Esophagus (tissue), 2 donors: ENCODE results near the gene ACKR2. TPM values are rescaled to one million over a fixed set of nuclear protein-coding genes. Genes with fewer than 3 reads are reported as not detected.
A peak's percentile ranks its signal among the peaks of the same experiment; 100 is the strongest.
"Not testable (repeated sequence)": the region's sequence is repeated elsewhere in the genome, so short reads cannot be mapped to it uniquely, and the experiment has no call there.

Experiments used
- H3K27ac ChIP-seq, 2 donors: one replicate each; pipeline ENCODE4 v1.5.1; 2013; ENCODE audit warnings: low read depth in 2 of 2, mild to moderate bottlenecking in 2 of 2, inconsistent platforms in 1 of 2, low read length in 1 of 2, moderate library complexity in 1 of 2
- H3K27me3 ChIP-seq, 2 donors: one replicate each; pipeline ENCODE4 v1.6.1; 2013; ENCODE audit warnings: low read length in 2 of 2, control low read depth in 1 of 2, mild to moderate bottlenecking in 1 of 2; ENCODE audit not compliant: insufficient read depth in 2 of 2, control insufficient read depth in 1 of 2
- H3K36me3 ChIP-seq, 2 donors: one replicate each; pipeline ENCODE4 v1.6.1; 2013; ENCODE audit warnings: low read length in 1 of 2; ENCODE audit not compliant: control insufficient read depth in 2 of 2, insufficient read depth in 2 of 2
- H3K4me1 ChIP-seq, 2 donors: one replicate each; pipeline ENCODE4 v1.6.1; 2013; ENCODE audit warnings: low read length in 1 of 2; ENCODE audit not compliant: control insufficient read depth in 2 of 2, insufficient read depth in 2 of 2
- H3K4me3 ChIP-seq, 2 donors: one replicate each; pipeline ENCODE4 v1.5.1; 2013; ENCODE audit warnings: low read length in 2 of 2, mild to moderate bottlenecking in 2 of 2, low read depth in 1 of 2, moderate library complexity in 1 of 2
- H3K9me3 ChIP-seq, 2 donors: one replicate each; pipeline ENCODE4 v1.6.1; 2013; ENCODE audit warnings: mild to moderate bottlenecking in 2 of 2, low read depth in 1 of 2, low read length in 1 of 2, moderate library complexity in 1 of 2; ENCODE audit not compliant: control insufficient read depth in 2 of 2, insufficient read depth in 1 of 2
- WGBS, 2 donors: extraction: QIAGEN DNeasy Blood & Tissue Kit; methylation state at CpG; one replicate each; pipeline ENCODE4 v1.1.7; 2013; 5-methylcytosine and 5-hydroxymethylcytosine counted together
- polyA plus RNA-seq, 2 donors: library from polyadenylated mRNA; stranded (reverse); fragments of 200-250 nt; gene quantifications; one replicate each; pipeline ENCODE4 v1.2.3, GENCODE V29; 2013
- donor health status: healthy with polysubstance abuse.
- donor health status: Bipolar disorder and iron deficiency.

The ACKR2 gene
- polyA plus RNA-seq, 2 donors, result 0.75 to 0.88 TPM

DNA sequence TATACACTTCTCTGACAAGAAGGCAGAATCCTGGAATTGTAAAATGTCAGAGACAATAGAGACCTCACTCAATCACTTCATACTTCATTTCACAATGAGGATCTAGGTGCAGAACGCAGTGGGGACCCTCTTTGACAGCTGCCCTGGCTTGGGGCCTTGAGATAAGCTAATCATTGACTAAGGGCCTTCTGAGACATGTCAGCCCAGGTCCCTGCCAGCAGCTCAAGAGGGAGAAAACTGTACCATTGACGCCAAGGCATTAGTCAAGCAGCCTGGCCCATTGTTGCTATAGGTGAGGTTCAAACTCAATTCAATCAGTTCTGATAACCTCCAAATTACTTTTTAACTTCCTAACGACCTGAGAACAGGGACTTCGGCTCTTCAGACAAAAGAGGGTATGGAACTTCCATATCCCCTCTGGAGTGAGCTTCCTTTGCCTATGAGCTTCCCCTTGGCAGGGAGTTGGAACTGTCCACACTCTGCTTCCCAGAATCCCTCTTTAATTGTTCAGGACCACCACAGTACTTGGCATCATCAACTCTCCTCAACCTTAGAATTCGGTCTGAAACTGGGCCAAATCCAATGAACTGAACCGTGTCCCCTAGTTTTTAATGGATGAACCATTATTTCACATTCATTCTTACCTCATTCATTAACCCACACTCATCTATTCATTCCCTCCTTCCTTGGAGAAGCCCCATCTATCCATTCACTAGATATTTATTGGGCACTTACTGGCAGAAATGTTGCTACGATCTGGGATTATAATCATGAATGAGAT lies 67.9 kb downstream of the ACKR2 start:
- Histone ChIP-seq H3K27me3 (peaks cover 0 to 2% of the 10 kb centered on the region in 2 donors), H3K4me3 (no peak overlapping the region), H3K27ac (no peak overlapping the region), H3K36me3 (no peaks in the 10 kb centered on the region), H3K4me1 (peaks cover 0 to 7% of the 10 kb centered on the region in 2 donors), H3K9me3 (no peaks in the 10 kb centered on the region)
- 66 to 75% methylated on average over 7 of the region's 7 CpGs for WGBS, 2 donors

DNA sequence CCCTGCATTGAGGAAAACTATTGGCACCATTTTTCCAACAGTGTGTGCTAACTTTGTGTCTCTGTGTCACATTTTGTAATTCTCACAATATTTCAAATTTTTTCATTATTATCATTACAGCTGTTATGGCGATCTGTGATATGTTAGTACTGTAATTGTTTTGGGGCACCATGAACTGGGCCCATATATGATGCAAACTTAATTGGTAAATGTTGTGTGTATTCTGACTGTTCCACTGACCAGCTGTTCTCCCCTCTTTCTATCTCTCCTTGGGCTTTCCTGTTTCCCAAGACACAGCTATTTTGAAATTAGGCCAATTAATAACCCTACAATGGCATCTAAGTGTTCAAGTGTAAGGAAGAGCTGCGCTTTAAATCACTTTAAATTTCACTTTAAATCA lies 68.6 kb downstream of the ACKR2 start:
- H3K4me1 ChIP-seq, result peaks cover 0 to 7% of the 10 kb centered on the region in 2 donors
- H3K9me3 ChIP-seq, result no peaks in the 10 kb centered on the region
- H3K4me3 ChIP-seq, result no peak overlapping the region
- peaks cover 0 to 2% of the 10 kb centered on the region in 2 donors for H3K27me3 ChIP-seq
- 92 to 94% methylated on average over 2 of the region's 2 CpGs for WGBS, 2 donors
- no peak overlapping the region for H3K27ac ChIP-seq
- no peaks in the 10 kb centered on the region for H3K36me3 ChIP-seq

DNA sequence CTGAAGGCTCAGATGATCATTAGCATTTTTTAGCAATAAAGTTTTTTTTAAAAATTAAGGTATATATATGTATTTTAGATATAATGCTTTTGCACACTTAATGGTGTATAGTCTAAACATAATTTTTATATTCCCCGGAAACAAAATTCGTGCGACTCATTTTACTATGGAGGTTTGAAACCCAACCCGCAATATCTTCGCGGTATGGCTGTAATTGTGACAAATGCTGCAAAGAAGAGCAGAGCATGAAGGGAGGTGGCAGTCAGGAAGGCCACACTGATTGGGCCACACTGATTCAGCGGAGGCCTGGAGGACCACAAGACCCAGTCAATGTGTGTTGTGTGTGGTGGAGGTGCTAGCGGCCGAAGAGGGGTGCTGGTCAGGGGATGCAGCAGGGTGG lies 70.9 kb downstream of the ACKR2 start:
- Histone ChIP-seq H3K27me3 (no peaks in the 10 kb centered on the region), H3K27ac (no peak overlapping the region), H3K9me3 (no peaks in the 10 kb centered on the region), H3K36me3 (no peaks in the 10 kb centered on the region), H3K4me3 (peak overlapping the region in 1 of 2 donors; percentile 53), H3K4me1 (peaks cover 0 to 7% of the 10 kb centered on the region in 2 donors)
- WGBS, 2 donors, result 86 to 89% methylated on average over 9 of the region's 9 CpGs

DNA sequence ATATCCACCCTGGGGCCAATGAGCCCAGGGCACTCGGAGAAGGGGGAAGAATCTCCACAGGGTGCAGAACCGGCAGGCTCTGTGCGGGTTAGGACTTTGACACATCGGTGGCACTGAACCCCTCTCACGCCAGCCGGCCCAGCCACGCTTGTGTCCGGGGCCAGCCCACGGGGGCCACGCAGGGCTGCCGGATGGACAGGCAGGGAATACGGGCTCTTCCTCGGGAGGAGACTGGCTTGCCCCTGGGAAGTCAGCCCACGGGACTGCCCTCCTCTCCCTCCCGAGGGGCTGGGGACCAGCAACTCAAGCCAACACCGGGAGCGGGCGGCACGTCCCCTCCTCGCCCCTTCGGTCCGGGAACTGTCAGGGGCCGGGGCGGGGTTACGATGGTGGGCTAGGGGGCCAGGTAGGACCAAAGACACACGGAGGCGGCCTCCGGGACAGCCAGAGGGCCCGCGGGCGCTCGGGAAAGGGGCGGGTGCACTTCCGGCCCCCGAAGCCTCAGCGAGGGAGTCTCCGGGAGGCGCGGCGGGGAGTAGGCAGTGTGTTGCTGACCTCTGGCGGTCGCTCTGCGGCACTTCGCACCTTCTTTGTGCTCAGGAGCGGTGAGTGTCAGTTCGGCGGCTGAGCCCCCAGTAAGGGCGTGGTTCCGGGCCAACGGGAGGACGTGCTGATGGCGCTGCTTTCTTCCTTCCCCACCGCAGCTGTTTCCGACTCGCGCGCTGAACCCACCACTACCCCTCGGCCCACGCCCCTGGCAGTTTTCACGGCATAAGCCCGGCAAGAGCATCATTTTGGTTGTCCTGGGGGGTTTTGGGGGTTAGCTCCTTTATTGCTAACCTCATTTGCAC lies 71.6 kb downstream of the ACKR2 start:
- H3K27ac ChIP-seq, result peak overlapping the region; percentile 23 to 38
- 2% methylated on average over 60 to 61 of the region's 61 CpGs for WGBS, 2 donors

DNA sequence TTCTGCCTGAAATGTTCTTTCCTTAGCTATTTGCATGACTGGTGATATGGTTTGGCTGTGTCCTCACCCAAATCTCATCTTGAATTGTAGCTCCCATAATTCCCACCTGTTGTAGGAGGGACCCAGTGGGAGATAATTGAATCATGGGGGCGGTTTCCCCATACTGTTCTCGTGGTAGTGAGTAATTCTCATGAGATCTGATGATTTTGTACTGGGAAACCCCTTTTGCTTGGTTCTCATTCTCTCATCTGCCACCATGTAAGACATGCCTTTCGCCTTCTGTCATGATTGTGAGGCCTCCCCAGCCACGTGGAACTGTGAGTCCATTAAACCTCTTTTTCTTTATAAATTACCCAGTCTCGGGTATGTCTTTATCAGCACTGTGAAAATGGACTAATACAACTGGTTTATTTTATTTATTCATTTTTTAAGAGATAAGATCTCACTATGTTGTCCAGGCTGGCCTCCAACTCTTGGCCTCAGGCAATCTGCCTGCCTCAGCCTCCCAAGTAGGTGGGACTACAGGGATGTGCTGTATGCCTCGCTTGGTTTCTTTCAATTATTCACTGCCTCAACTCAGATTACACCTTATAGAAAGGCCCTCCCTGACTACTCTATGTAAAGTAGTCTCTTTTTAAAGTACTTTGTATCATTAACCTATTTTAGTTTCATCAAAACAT lies 74.1 kb downstream of the ACKR2 start:
- H3K9me3 ChIP-seq, H3K27me3 ChIP-seq, H3K4me3 ChIP-seq, H3K36me3 ChIP-seq, H3K4me1 ChIP-seq, H3K27ac ChIP-seq: not testable (repeated sequence)
- WGBS, 2 donors, result 73% methylated on average over 6 of the region's 6 CpGs

More for the DNA sequence above, 71.6 kb downstream of the ACKR2 start:
- H3K36me3 ChIP-seq, result no peaks in the 10 kb centered on the region
- H3K9me3 ChIP-seq, result no peaks in the 10 kb centered on the region
- H3K4me1 ChIP-seq, result peaks cover 0 to 7% of the 10 kb centered on the region in 2 donors
- no peaks in the 10 kb centered on the region for H3K27me3 ChIP-seq
- H3K4me3 ChIP-seq, result peak overlapping the region; percentile 53 to 56

DNA sequence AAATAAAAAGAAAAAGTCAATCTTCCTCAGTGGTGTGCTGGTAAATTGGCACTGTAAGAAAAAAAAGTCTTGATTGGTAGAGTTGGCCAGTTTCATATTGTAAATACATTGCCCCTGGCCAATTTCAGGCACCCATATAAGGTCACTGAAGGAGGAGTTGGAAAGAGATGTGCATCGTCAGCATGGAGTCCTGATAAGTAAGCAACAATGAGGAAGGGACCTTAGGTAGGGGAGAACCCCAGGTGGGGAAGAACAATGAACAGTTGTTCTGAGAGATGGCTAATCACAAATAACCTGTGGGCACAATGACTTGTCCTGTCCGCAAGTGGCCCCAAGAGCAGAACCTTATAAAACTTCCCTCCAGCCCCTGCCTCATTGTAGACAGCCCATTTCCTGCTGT lies 75.1 kb downstream of the ACKR2 start:
- H3K4me1 ChIP-seq, result peaks cover 0 to 7% of the 10 kb centered on the region in 2 donors
- no peaks in the 10 kb centered on the region for H3K36me3 ChIP-seq
- H3K4me3 ChIP-seq, result no peak overlapping the region
- WGBS, 2 donors, result 77 to 80% methylated on average over 2 of the region's 2 CpGs
- H3K9me3 ChIP-seq, result no peaks in the 10 kb centered on the region
- H3K27ac ChIP-seq, result no peak overlapping the region
- H3K27me3 ChIP-seq, result no peaks in the 10 kb centered on the region

DNA sequence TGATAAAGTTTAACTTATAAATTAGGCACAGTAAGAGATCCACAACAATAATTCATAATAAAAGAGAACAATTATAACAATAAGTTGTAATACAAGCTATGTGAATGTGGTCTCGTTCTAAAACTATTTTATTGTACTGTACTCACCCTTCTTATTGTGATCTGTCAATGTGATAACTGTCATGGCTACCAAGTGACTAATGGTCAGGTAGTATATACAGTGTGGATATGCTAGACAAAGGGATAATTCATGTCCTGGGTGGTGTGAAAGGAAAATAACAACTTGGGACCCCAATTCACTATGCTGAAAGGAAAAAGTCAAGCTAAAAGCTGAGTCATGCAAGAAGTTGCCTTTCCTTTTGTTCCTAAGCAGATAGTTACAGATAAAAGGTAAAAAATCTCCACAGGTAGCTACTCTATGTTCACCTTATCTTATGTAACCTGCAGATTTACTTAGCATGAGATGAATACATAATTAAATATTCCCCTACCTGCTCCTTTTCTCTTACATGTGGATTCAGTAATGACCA lies 77.1 kb downstream of the ACKR2 start:
- Histone ChIP-seq H3K27ac (no peak overlapping the region), H3K36me3 (no peaks in the 10 kb centered on the region), H3K27me3 (no peaks in the 10 kb centered on the region), H3K9me3 (no peaks in the 10 kb centered on the region), H3K4me3 (no peak overlapping the region), H3K4me1 (no peaks in the 10 kb centered on the region)
- WGBS, 2 donors, result 69 to 79% methylated on average over 1 of the region's 1 CpG

DNA sequence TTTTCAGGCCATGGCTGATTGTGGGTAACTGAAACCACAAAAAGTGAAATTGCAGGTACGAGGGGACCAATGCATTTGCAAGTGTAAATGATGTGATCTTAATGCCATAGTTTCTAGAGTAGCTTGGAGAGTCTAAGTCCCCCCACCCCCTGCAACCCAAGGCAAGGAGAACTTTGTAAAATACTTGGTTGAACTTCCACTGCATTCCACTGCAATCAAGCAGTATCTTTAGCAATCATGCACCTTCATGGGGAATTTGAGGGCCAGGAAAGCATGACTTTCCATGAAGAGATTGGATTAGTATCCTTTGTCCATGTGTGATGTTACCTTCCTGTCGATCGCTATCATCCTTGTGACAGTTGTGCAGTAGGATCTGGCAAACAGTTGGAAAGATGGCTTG lies 77.8 kb downstream of the ACKR2 start:
- no peaks in the 10 kb centered on the region for H3K9me3 ChIP-seq
- no peaks in the 10 kb centered on the region for H3K27me3 ChIP-seq
- WGBS, 2 donors, result 81 to 85% methylated on average over 3 of the region's 3 CpGs
- no peak overlapping the region for H3K27ac ChIP-seq
- H3K4me1 ChIP-seq, result no peaks in the 10 kb centered on the region
- no peaks in the 10 kb centered on the region for H3K36me3 ChIP-seq
- H3K4me3 ChIP-seq, result no peak overlapping the region

DNA sequence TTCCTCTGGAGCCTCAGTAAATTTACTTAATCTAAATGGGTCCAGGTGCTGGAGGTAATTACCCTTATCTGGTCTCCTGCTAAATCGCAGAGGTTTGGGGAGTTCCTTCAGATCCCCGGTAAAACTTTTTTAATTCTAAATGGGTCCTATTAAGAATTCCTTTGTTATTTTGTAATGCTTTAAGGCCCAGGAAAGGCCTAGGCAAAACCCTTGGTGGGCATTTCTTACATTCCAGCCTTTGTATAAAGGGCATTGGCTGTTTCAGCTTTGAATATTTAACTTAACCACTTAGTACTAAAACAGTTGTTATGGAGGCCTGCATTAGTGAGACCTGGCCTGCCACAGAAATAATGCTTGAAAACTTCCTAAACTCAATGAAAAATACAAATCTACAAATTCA lies 81.8 kb downstream of the ACKR2 start:
- Histone ChIP-seq H3K27ac (no peak overlapping the region), H3K36me3 (no peaks in the 10 kb centered on the region), H3K4me1 (no peaks in the 10 kb centered on the region), H3K27me3 (no peaks in the 10 kb centered on the region), H3K9me3 (no peaks in the 10 kb centered on the region), H3K4me3 (no peak overlapping the region)
- 66 to 85% methylated on average over 2 of the region's 2 CpGs for WGBS, 2 donors
